CD4-positive, alpha-beta T cell (primary cell): ENCODE measurements around the gene ADGRG1. TPM values are rescaled to one million over a fixed set of nuclear protein-coding genes. Genes with fewer than 3 reads are reported as not detected.

ENCODE experiments used
- ATAC-seq: fragments of 200-7000 bp; cut with Tn5 transposase; one replicate; pipeline ENCODE4 v1.10.0; 2022; ENCODE audit warnings: mild to moderate bottlenecking; ENCODE audit not compliant: poor library complexity
- CTCF ChIA-PET: fragments of 350-600 bp; sonication (Branson Sonifier 250); formaldehyde crosslinking; loops from one replicate; lab custom pipeline; 2021; ENCODE audit warnings: antibody characterized with exemption, inconsistent platforms; lab: Charles Lee
- POLR2A ChIA-PET: fragments of 350-600 bp; sonication (Branson Sonifier 250); formaldehyde crosslinking; loops from one replicate; lab custom pipeline; 2021; ENCODE audit warnings: antibody characterized with exemption, inconsistent platforms; lab: Charles Lee
- DNase-seq, 14 experiments: peaks; one replicate each; pipeline ENCODE4 v3.0.0-alpha.2; 2013 to 2020; ENCODE audit warnings: mixed read lengths in 2 of 14
- H3K27ac ChIP-seq, 2 donors: one replicate each; pipeline versions ENCODE4 v1.5.1 to v1.7.0; 2013; ENCODE audit warnings: low read length in 2 of 2, low read depth in 1 of 2, mild to moderate bottlenecking in 1 of 2
- H3K27me3 ChIP-seq, 2 experiments: 1 replicate in 1 of 2; 2 replicates in 1 of 2; pipeline versions ENCODE4 v1.6.1 to v1.7.0; 2013; ENCODE audit warnings: low read length in 2 of 2, control low read depth in 1 of 2, mild to moderate bottlenecking in 1 of 2, moderate library complexity in 1 of 2; ENCODE audit not compliant: insufficient read depth in 2 of 2, control insufficient read depth in 1 of 2
- H3K36me3 ChIP-seq: one replicate; pipeline ENCODE4 v1.6.1; 2013; ENCODE audit warnings: low read length, control low read depth; ENCODE audit not compliant: insufficient read depth
- H3K4me1 ChIP-seq: one replicate; pipeline ENCODE4 v1.6.1; 2013; ENCODE audit warnings: low read length, control low read depth; ENCODE audit not compliant: insufficient read depth
- H3K4me3 ChIP-seq: one replicate; pipeline ENCODE4 v1.5.1; 2013; ENCODE audit warnings: mild to moderate bottlenecking, low read length, moderate library complexity
- H3K9me3 ChIP-seq, 2 experiments: 1 replicate in 1 of 2; 2 replicates in 1 of 2; pipeline versions ENCODE4 v1.6.1 to v1.7.0; 2013; ENCODE audit warnings: low read length in 2 of 2, mild to moderate bottlenecking in 2 of 2, control low read depth in 1 of 2, moderate library complexity in 1 of 2; ENCODE audit not compliant: control insufficient read depth in 1 of 2, insufficient read depth in 1 of 2
- H3K27ac Mint-ChIP-seq: one replicate; pipeline ENCODE4 v1.8.0; 2020; ENCODE audit warnings: mixed read lengths
- H3K27me3 Mint-ChIP-seq: one replicate; pipeline ENCODE4 v1.8.0; 2021; ENCODE audit warnings: mixed read lengths
- H3K36me3 Mint-ChIP-seq: one replicate; pipeline ENCODE4 v1.8.0; 2021; ENCODE audit warnings: low read depth, mixed read lengths
- H3K4me1 Mint-ChIP-seq: one replicate; pipeline ENCODE4 v1.8.0; 2021; ENCODE audit warnings: low read depth, mixed read lengths
- H3K4me3 Mint-ChIP-seq: one replicate; pipeline ENCODE4 v1.8.0; 2020; ENCODE audit warnings: mild to moderate bottlenecking, mixed read lengths
- H3K9me3 Mint-ChIP-seq: one replicate; pipeline ENCODE4 v1.8.0; 2020; ENCODE audit warnings: mixed read lengths
- CTCF ChIP-seq: fragments of 200-600 bp; IDR thresholded peaks from one replicate; pipeline ENCODE4 v1.8.0; 2022; ENCODE audit warnings: antibody characterized with exemption, mild to moderate bottlenecking
- intact Hi-C, 2 experiments: fragments of 100-400 bp; cut with DNase I in 1 of 2; cut with micrococcal nuclease in 1 of 2; formaldehyde crosslinking; loops; one replicate each; pipeline versions ENCODE4 v1.15.1 to v1.9.0; 2023 to 2025; cut with DNase I, micrococcal nuclease
- total RNA-seq, 174 experiments: library from RNA in 2 of 174; stranded (reverse) in 2 of 174; gene quantifications; one replicate each; pipeline ENCODE4 v1.2.3 and lab custom pipeline; 2021 to 2026

The ADGRG1 gene
- total RNA-seq, 2 experiments from 2014 or later = 1.8 to 2.3 TPM

- Histone ChIP-seq H3K36me3 (no peaks in the 10 kb centered on the region), H3K9me3 (no peaks in the 10 kb centered on the region), H3K27me3 (no peaks in the 10 kb centered on the region), H3K4me1 (peaks cover 22% of the 10 kb centered on the region), H3K27ac (no peak overlapping the region), H3K4me3 (no peak overlapping the region)
- intact Hi-C loops = no loop called here
- H3K9me3 Mint-ChIP-seq = no peaks in the 10 kb centered on the region
- DNase-seq = no peak
- TF ChIP-seq CTCF = no peak
- POLR2A ChIA-PET = no interaction called here
- H3K4me3 Mint-ChIP-seq = no peak overlapping the region
- H3K27me3 Mint-ChIP-seq = no peaks in the 10 kb centered on the region
- H3K4me1 Mint-ChIP-seq = peaks cover 18% of the 10 kb centered on the region
- ATAC-seq = no peak
- H3K36me3 Mint-ChIP-seq = no peaks in the 10 kb centered on the region
- CTCF ChIA-PET = no interaction called here
- no peak overlapping the region for H3K27ac Mint-ChIP-seq
Observed at GRCh38 chr16:57693550-57693949, 65.1 kb downstream of the ADGRG1 start.

- DNase-seq = no peak
- no peak for TF ChIP-seq CTCF
- H3K36me3 Mint-ChIP-seq = no peaks in the 10 kb centered on the region
- H3K27ac Mint-ChIP-seq = no peak overlapping the region
- H3K9me3 Mint-ChIP-seq = no peaks in the 10 kb centered on the region
- no peaks in the 10 kb centered on the region for H3K27me3 Mint-ChIP-seq
- no peak for ATAC-seq
- Histone ChIP-seq H3K27me3 (no peaks in the 10 kb centered on the region), H3K27ac (no peak overlapping the region), H3K4me1 (peaks cover 19% of the 10 kb centered on the region), H3K36me3 (no peaks in the 10 kb centered on the region), H3K4me3 (no peak overlapping the region), H3K9me3 (no peaks in the 10 kb centered on the region)
- H3K4me1 Mint-ChIP-seq = peaks cover 15% of the 10 kb centered on the region
- intact Hi-C loops = no loop called here
- H3K4me3 Mint-ChIP-seq = no peak overlapping the region
- ChIA-PET POLR2A (interaction anchor here (1.0 kb wide), 1 partner anchor 42 kb away, joined by 3 read pairs; the partner anchor contains the start of gene KATNB1), CTCF (no interaction called here)
Observed at GRCh38 chr16:57694231-57694724, 65.8 kb downstream of the ADGRG1 start.

- Mint-ChIP-seq H3K9me3 (no peaks in the 10 kb centered on the region), H3K4me1 (peaks cover 8% of the 10 kb centered on the region), H3K4me3 (no peak within 1 kb of the TSS), H3K27me3 (no peaks in the 10 kb centered on the region), H3K36me3 (no peaks in the 10 kb centered on the region), H3K27ac (no peak within 1 kb of the TSS)
- H3K27me3 ChIP-seq = no peaks in the 10 kb centered on the region
- no peaks in the 10 kb centered on the region for H3K36me3 ChIP-seq
- CTCF ChIA-PET = no interaction called here
- H3K27ac ChIP-seq = no peak within 1 kb of the TSS
- TF ChIP-seq CTCF = no peak
- ATAC-seq (no peak), DNase-seq (peak in 4 of 14 experiments; percentile 23 to 63 (median 46))
- no peak within 1 kb of the TSS for H3K4me3 ChIP-seq
- POLR2A ChIA-PET = interaction anchor here (1.0 kb wide), 1 partner anchor 41 kb away, joined by 3 read pairs; the partner anchor contains the start of gene KATNB1
- H3K9me3 ChIP-seq = no peaks in the 10 kb centered on the region
- peaks cover 12% of the 10 kb centered on the region for H3K4me1 ChIP-seq
- intact Hi-C loops = no loop called here
Observed at GRCh38 chr16:57694725-57695679, 66.6 kb downstream of the ADGRG1 start, which contains the start of gene DRC7. Gene DRC7 (plus strand): TSS chr16:57694806. CDS start chr16:57697950, 3,144 bp downstream.
